PFSK-1 (cell line): ENCODE data around the gene NT5DC2.

ENCODE experiments used
- FOXP2 ChIP-seq: optimal IDR thresholded peaks from 2 replicates; pipeline ENCODE3; 2011; ENCODE audit warnings: borderline replicate concordance, control low read depth, inconsistent platforms; ENCODE audit not compliant: insufficient read depth; ENCODE audit errors: extremely low read length, extremely low read depth
- POLR2AphosphoS5 ChIP-seq: IDR thresholded peaks from 2 replicates; pipeline ENCODE4 v1.6.1; 2012; ENCODE audit warnings: low read depth, mild to moderate bottlenecking, control low read depth, low read length, moderate library complexity
- REST ChIP-seq, 2 experiments: IDR thresholded peaks; 2 replicates each; pipeline versions ENCODE4 v1.6.1 to v1.8.0; 2011 to 2012; ENCODE audit warnings: low read depth in 2 of 2, low read length in 2 of 2, control low read depth in 1 of 2, inconsistent platforms in 1 of 2, mild to moderate bottlenecking in 1 of 2, moderate library complexity in 1 of 2; ENCODE audit not compliant: insufficient read depth in 1 of 2
- SIN3A ChIP-seq: IDR thresholded peaks from 2 replicates; pipeline ENCODE4 v1.6.1; 2012; ENCODE audit warnings: mild to moderate bottlenecking, low read length, moderate library complexity, borderline replicate concordance; ENCODE audit not compliant: insufficient read depth
- TAF1 ChIP-seq: IDR thresholded peaks from 2 replicates; pipeline ENCODE4 v1.6.1; 2012; ENCODE audit warnings: low read length, control low read depth, borderline replicate concordance; ENCODE audit not compliant: insufficient read depth

The NT5DC2 gene

GRCh38 chr3:52546111-52546901 lies 12.6 kb upstream of the NT5DC2 start:
- TF ChIP-seq SIN3A (no peak), FOXP2 (no peak), POLR2AphosphoS5 (no peak), REST (IDR thresholded peaks at IDR 0.05; ENCODE audit: insufficient read depth in 1 of 2, low read depth in 2 of 2, low read length in 2 of 2) (no peak), TAF1 (no peak)

- TF ChIP-seq TAF1: no peak
- TF ChIP-seq REST (IDR thresholded peaks at IDR 0.05; ENCODE audit: insufficient read depth in 1 of 2, low read depth in 2 of 2, low read length in 2 of 2): no peak
- TF ChIP-seq POLR2AphosphoS5: no peak
- TF ChIP-seq FOXP2: no peak
- TF ChIP-seq SIN3A: no peak
Measured at GRCh38 chr3:52544937-52545336, 11.3 kb upstream of the NT5DC2 start.

GRCh38 chr3:52541050-52541449 lies 7.4 kb upstream of the NT5DC2 start:
- TF ChIP-seq FOXP2 (no peak), SIN3A (no peak)

GRCh38 chr3:52539010-52539653 lies 5.5 kb upstream of the NT5DC2 start:
- no peak for TF ChIP-seq SIN3A
- TF ChIP-seq FOXP2: no peak
- TF ChIP-seq REST (IDR thresholded peaks at IDR 0.05; ENCODE audit: insufficient read depth in 1 of 2, low read depth in 2 of 2, low read length in 2 of 2): no peak
- no peak for TF ChIP-seq TAF1
- TF ChIP-seq POLR2AphosphoS5: no peak

GRCh38 chr3:52537726-52538421 lies 4.2 kb upstream of the NT5DC2 start:
- TF ChIP-seq SIN3A (no peak), FOXP2 (no peak), TAF1 (no peak), REST (IDR thresholded peaks at IDR 0.05; ENCODE audit: insufficient read depth in 1 of 2, low read depth in 2 of 2, low read length in 2 of 2) (no peak), POLR2AphosphoS5 (no peak)
